ENCODE data around the gene CYP4Z1.
"Not testable (repeated sequence)": the region's sequence is repeated elsewhere in the genome, so short reads cannot be mapped to it uniquely, and the experiment has no call there.

CYP4Z1 gene

GRCh38 chr1:47067097-47067594 is at the start of gene CYP4Z1:
Gene CYP4Z1, plus strand, starts transcription at chr1:47067231. Its CDS starts 260 bp downstream, at chr1:47067491.
- DNase-seq: no peak

- DNase-seq: no peak
These were observed 46.0 kb upstream of the CYP4Z1 start for GRCh38 chr1:47021070-47021469.

GRCh38 chr1:47023268-47024140 is 43.5 kb upstream of the CYP4Z1 start, which contains the start of gene CYP4X1:
Gene CYP4X1, plus strand, starts transcription at chr1:47023669. Its CDS starts 149 bp downstream, at chr1:47023818.
- DNase-seq: peak; percentile 57

- peak; percentile 74 for DNase-seq
These were observed 42.8 kb upstream of the CYP4Z1 start for GRCh38 chr1:47024141-47024801.

- no peak for DNase-seq
These were observed 36.7 kb upstream of the CYP4Z1 start for GRCh38 chr1:47030170-47030805.

- peak; percentile 68 for DNase-seq
These were observed 36.0 kb upstream of the CYP4Z1 start for GRCh38 chr1:47031059-47031458.

- no peak for DNase-seq
These were observed 35.4 kb upstream of the CYP4Z1 start for GRCh38 chr1:47031585-47031984.

- DNase-seq: no peak
These were observed 30.3 kb upstream of the CYP4Z1 start for GRCh38 chr1:47036764-47037163.

- no peak for DNase-seq
These were observed 7.7 kb upstream of the CYP4Z1 start for GRCh38 chr1:47059376-47059775.

GRCh38 chr1:47069080-47069479 is 2.0 kb downstream of the CYP4Z1 start:
- DNase-seq: peak; percentile 59

- not testable (repeated sequence) for DNase-seq
These were observed 2.5 kb downstream of the CYP4Z1 start for GRCh38 chr1:47069509-47069908.

- not testable (repeated sequence) for DNase-seq
These were observed 22.3 kb downstream of the CYP4Z1 start for GRCh38 chr1:47089356-47089755.

GRCh38 chr1:47091476-47091875 is 24.4 kb downstream of the CYP4Z1 start:
- DNase-seq: peak; percentile 70

GRCh38 chr1:47104816-47105215 is 37.8 kb downstream of the CYP4Z1 start:
- DNase-seq: no peak

- DNase-seq: no peak
These were observed 39.8 kb downstream of the CYP4Z1 start for GRCh38 chr1:47106792-47107191.

GRCh38 chr1:47107851-47108574 is 41.0 kb downstream of the CYP4Z1 start:
- not testable (repeated sequence) for DNase-seq

- not testable (repeated sequence) for DNase-seq
These were observed 42.5 kb downstream of the CYP4Z1 start for GRCh38 chr1:47109482-47109881.

- DNase-seq: no peak
These were observed 46.1 kb downstream of the CYP4Z1 start for GRCh38 chr1:47113178-47113577.

- DNase-seq: not testable (repeated sequence)
These were observed 54.0 kb downstream of the CYP4Z1 start for GRCh38 chr1:47121039-47121438.

GRCh38 chr1:47124834-47125233 is 57.8 kb downstream of the CYP4Z1 start:
- DNase-seq: not testable (repeated sequence)

GRCh38 chr1:47126997-47127396 is 60.0 kb downstream of the CYP4Z1 start:
- not testable (repeated sequence) for DNase-seq

- DNase-seq: no peak
These were observed 61.2 kb downstream of the CYP4Z1 start for GRCh38 chr1:47128221-47128620.

Data from DMS79 (cell line).